Measurements from ENCODE around the gene HELT. TPM values are rescaled to one million over a fixed set of nuclear protein-coding genes. Genes with fewer than 3 reads are reported as not detected.

HELT gene
- total and polyA plus RNA-seq, 4 donors, result not detected

GRCh38 chr4:185036842-185037241, 18.6 kb downstream of the HELT start:
- no peak overlapping the region for H3K4me3 ChIP-seq (ENCODE audit: low read depth in 1 of 3, low read length in 3 of 3)
- H3K9me3 ChIP-seq (ENCODE audit: control insufficient read depth in 4 of 4, low read length in 3 of 4), result no peaks in the 10 kb centered on the region
- WGBS, result 86% methylated on average over 6 of the region's 6 CpGs
- no peaks in the 10 kb centered on the region for H3K36me3 ChIP-seq (ENCODE audit: control insufficient read depth in 4 of 4, insufficient read depth in 3 of 4, low read depth in 1 of 4, low read length in 3 of 4)
- no peak overlapping the region for H3K9ac ChIP-seq (ENCODE audit: low read depth in 1 of 2, low read length in 2 of 2)
- H3K27me3 ChIP-seq (ENCODE audit: control insufficient read depth in 4 of 4, insufficient read depth in 4 of 4, low read length in 3 of 4), result no peaks in the 10 kb centered on the region
- peaks cover 0 to 9% (median 6%) of the 10 kb centered on the region in 4 donors for H3K4me1 ChIP-seq (ENCODE audit: control insufficient read depth in 4 of 4, insufficient read depth in 4 of 4, low read length in 3 of 4)
- no peak for DNase-seq (ENCODE audit: low spot score)
- no peak overlapping the region for H3K27ac ChIP-seq (ENCODE audit: low read depth in 1 of 2, low read length in 2 of 2)
- TF ChIP-seq SP1 (IDR thresholded peaks at IDR 0.05) (no peak), ZBTB33 (IDR thresholded peaks at IDR 0.05) (no peak), TAF1 (conservative IDR thresholded peaks at IDR 0.05) (no peak), GABPA (IDR thresholded peaks at IDR 0.05 in 1 of 2, conservative IDR thresholded peaks at IDR 0.05 in 1 of 2) (no peak), FOXA1 (IDR thresholded peaks at IDR 0.05) (no peak), HNF4A (conservative IDR thresholded peaks at IDR 0.05) (no peak), MAX (IDR thresholded peaks at IDR 0.05) (no peak), FOXA2 (IDR thresholded peaks at IDR 0.05) (no peak), ATF3 (IDR thresholded peaks at IDR 0.05) (no peak), CTCF (IDR thresholded peaks at IDR 0.05; ENCODE audit: low read depth, low read length, missing input control) (no peak), YY1 (IDR thresholded peaks at IDR 0.05) (no peak), RXRA (IDR thresholded peaks at IDR 0.05) (no peak), REST (IDR thresholded peaks at IDR 0.05) (no peak)

GRCh38 chr4:185039508-185040273, 21.4 kb downstream of the HELT start:
- no peaks in the 10 kb centered on the region for H3K27me3 ChIP-seq (ENCODE audit: control insufficient read depth in 4 of 4, insufficient read depth in 4 of 4, low read length in 3 of 4)
- TF ChIP-seq RXRA (IDR thresholded peaks at IDR 0.05) (peak in 1 of 2 donors; percentile 19), CTCF (IDR thresholded peaks at IDR 0.05; ENCODE audit: low read depth, low read length, missing input control) (peak; percentile 91), RAD21 (IDR thresholded peaks at IDR 0.05) (peak; percentile 93), HNF4G (IDR thresholded peaks at IDR 0.05) (no peak), HNF4A (conservative IDR thresholded peaks at IDR 0.05) (peak in 1 of 2 donors; percentile 25)
- DNase-seq (ENCODE audit: low spot score), result peak; percentile 44
- H3K4me1 ChIP-seq (ENCODE audit: control insufficient read depth in 4 of 4, insufficient read depth in 4 of 4, low read length in 3 of 4), result peaks cover 0 to 9% (median 6%) of the 10 kb centered on the region in 4 donors
- no peaks in the 10 kb centered on the region for H3K36me3 ChIP-seq (ENCODE audit: control insufficient read depth in 4 of 4, insufficient read depth in 3 of 4, low read depth in 1 of 4, low read length in 3 of 4)
- H3K9me3 ChIP-seq (ENCODE audit: control insufficient read depth in 4 of 4, low read length in 3 of 4), result no peaks in the 10 kb centered on the region
- H3K9ac ChIP-seq (ENCODE audit: low read depth in 1 of 2, low read length in 2 of 2), result peak overlapping the region; percentile 49 to 50
- no peak overlapping the region for H3K27ac ChIP-seq (ENCODE audit: low read depth in 1 of 2, low read length in 2 of 2)
- whole genome bisulfite sequencing, result 11% methylated on average over 15 of the region's 15 CpGs
- peak overlapping the region in 1 of 3 donors; percentile 39 for H3K4me3 ChIP-seq (ENCODE audit: low read depth in 1 of 3, low read length in 3 of 3)
